Fibroblast of lung (primary cell): ENCODE results near the gene ECI2. TPM values are rescaled to one million over a fixed set of nuclear protein-coding genes. Genes with fewer than 3 reads are reported as not detected.
"Not testable (repeated sequence)": the region's sequence is repeated elsewhere in the genome, so short reads cannot be mapped to it uniquely, and the experiment has no call there.

Source experiments
- DNase-seq, 2 donors: peaks; one replicate each; pipeline versions ENCODE4 v3.0.0 to v3.0.0-alpha.2; 2010; ENCODE audit warnings: low read depth in 2 of 2
- H2AFZ ChIP-seq: 2 replicates; pipeline ENCODE4 v1.5.1; 2012; ENCODE audit warnings: low read length, control low read depth, inconsistent platforms
- H3K27ac ChIP-seq: 2 replicates; pipeline ENCODE4 v1.5.1; 2011; ENCODE audit warnings: low read length, control low read depth; ENCODE audit not compliant: insufficient read depth
- H3K27me3 ChIP-seq: 2 replicates; pipeline ENCODE4 v1.5.1; 2011; ENCODE audit warnings: mild to moderate bottlenecking, low read length; ENCODE audit not compliant: control insufficient read depth, insufficient read depth
- H3K36me3 ChIP-seq: 2 replicates; pipeline ENCODE4 v1.5.1; 2011; ENCODE audit warnings: low read length; ENCODE audit not compliant: control insufficient read depth, insufficient read depth
- H3K4me1 ChIP-seq: 2 replicates; pipeline ENCODE4 v1.5.1; 2011; ENCODE audit warnings: low read length; ENCODE audit not compliant: control insufficient read depth, insufficient read depth; ENCODE audit errors: extremely low read depth
- H3K4me2 ChIP-seq: 2 replicates; pipeline ENCODE4 v1.5.1; 2011; ENCODE audit warnings: low read length, control low read depth; ENCODE audit not compliant: insufficient read depth; ENCODE audit errors: extremely low read depth
- H3K4me3 ChIP-seq, 4 experiments: fragments of 200-600 bp in 1 of 4; sonication (generic) in 1 of 4; replicated peaks in 1 of 4; 2 replicates each; pipeline ENCODE4 v1.5.1; 2011 to 2016; ENCODE audit warnings: low read length in 4 of 4, low read depth in 3 of 4, mild to moderate bottlenecking in 3 of 4, control low read depth in 2 of 4, inconsistent platforms in 1 of 4, mixed read lengths in 1 of 4; ENCODE audit not compliant: insufficient read depth in 1 of 4; ENCODE audit errors: control extremely low read depth in 1 of 4
- H3K79me2 ChIP-seq: 2 replicates; pipeline ENCODE4 v1.5.1; 2012; ENCODE audit warnings: mild to moderate bottlenecking, low read length, inconsistent platforms; ENCODE audit not compliant: control insufficient read depth, insufficient read depth
- H3K9ac ChIP-seq: 2 replicates; pipeline ENCODE4 v1.5.1; 2011; ENCODE audit warnings: mild to moderate bottlenecking, low read length, control low read depth; ENCODE audit not compliant: insufficient read depth
- H3K9me3 ChIP-seq: 2 replicates; pipeline ENCODE4 v1.5.1; 2012; ENCODE audit warnings: low read depth, low read length; ENCODE audit not compliant: control insufficient read depth, insufficient read depth
- H4K20me1 ChIP-seq: 2 replicates; pipeline ENCODE4 v1.5.1; 2011; ENCODE audit warnings: low read length; ENCODE audit not compliant: control insufficient read depth, insufficient read depth; ENCODE audit errors: extremely low read depth
- EZH2 ChIP-seq: IDR thresholded peaks from 2 replicates; pipeline ENCODE4 v1.5.1; 2012; ENCODE audit warnings: low read length, control low read depth, mild to moderate bottlenecking; ENCODE audit errors: missing control alignments
- polyA plus RNA-seq, 2 donors: library from polyadenylated mRNA; depleted of rRNA in 1 of 2; stranded (reverse) in 1 of 2; unstranded in 1 of 2; fragments of >200 nt; gene quantifications; 2 replicates each; pipeline ENCODE4 v1.2.1, GENCODE V29; 2011 to 2012; ENCODE audit warnings: missing spikeins in 1 of 2
- total RNA-seq: library from RNA; depleted of rRNA; stranded (reverse); fragments of >200 nt; gene quantifications from 2 replicates; pipeline ENCODE4 v1.2.1, GENCODE V29; 2014
- TF ChIP-seq, protein P1 (sequence below), 2 donors: IDR thresholded peaks in 1 of 2; conservative IDR thresholded peaks in 1 of 2; 1 replicate in 1 of 2; 2 replicates in 1 of 2; pipeline ENCODE4 v1.5.1; 2011 to 2012; ENCODE audit warnings: low read length in 2 of 2, control low read depth in 1 of 2, inconsistent platforms in 1 of 2, low read depth in 1 of 2, mild to moderate bottlenecking in 1 of 2

ECI2 gene
- total and polyA plus RNA-seq, 2 donors (not counting 1 experiment from before 2014, with no cell fraction given) = 85.2 to 157 TPM

DNA sequence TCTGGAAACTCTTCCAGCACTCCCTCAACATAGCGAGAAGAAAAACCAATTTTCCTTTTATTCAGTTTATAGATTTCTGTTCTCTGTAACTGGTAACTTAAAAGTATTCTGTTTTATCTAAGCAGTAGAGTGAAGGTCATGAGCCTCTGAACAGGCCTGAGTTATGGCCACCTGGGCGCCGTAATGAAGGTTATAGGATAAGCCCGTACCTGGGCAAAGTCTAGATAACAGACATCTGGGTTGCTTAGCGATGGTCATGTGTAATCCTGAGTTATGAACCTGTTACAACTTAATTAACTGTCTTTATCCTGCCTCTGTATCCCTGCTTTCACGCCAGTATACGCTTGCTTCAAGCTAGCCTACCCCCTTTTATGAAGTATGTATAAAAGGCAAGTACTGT, 43.4 kb downstream of the ECI2 start:
- no peak overlapping the region for H3K9ac ChIP-seq
- no peak overlapping the region for H3K4me2 ChIP-seq
- H3K4me1 ChIP-seq = no peaks in the 10 kb centered on the region
- no peaks in the 10 kb centered on the region for H3K36me3 ChIP-seq
- H4K20me1 ChIP-seq = no peaks in the 10 kb centered on the region
- no peaks in the 10 kb centered on the region for H3K27me3 ChIP-seq
- H3K4me3 ChIP-seq = no peak overlapping the region
- H3K79me2 ChIP-seq = no peaks in the 10 kb centered on the region
- DNase-seq = no peak
- no peaks in the 10 kb centered on the region for H3K9me3 ChIP-seq
- no peak for TF ChIP-seq EZH2
- TF ChIP-seq, protein P1, sequence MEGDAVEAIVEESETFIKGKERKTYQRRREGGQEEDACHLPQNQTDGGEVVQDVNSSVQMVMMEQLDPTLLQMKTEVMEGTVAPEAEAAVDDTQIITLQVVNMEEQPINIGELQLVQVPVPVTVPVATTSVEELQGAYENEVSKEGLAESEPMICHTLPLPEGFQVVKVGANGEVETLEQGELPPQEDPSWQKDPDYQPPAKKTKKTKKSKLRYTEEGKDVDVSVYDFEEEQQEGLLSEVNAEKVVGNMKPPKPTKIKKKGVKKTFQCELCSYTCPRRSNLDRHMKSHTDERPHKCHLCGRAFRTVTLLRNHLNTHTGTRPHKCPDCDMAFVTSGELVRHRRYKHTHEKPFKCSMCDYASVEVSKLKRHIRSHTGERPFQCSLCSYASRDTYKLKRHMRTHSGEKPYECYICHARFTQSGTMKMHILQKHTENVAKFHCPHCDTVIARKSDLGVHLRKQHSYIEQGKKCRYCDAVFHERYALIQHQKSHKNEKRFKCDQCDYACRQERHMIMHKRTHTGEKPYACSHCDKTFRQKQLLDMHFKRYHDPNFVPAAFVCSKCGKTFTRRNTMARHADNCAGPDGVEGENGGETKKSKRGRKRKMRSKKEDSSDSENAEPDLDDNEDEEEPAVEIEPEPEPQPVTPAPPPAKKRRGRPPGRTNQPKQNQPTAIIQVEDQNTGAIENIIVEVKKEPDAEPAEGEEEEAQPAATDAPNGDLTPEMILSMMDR (conservative IDR thresholded peaks at IDR 0.05 in 1 of 2, IDR thresholded peaks at IDR 0.05 in 1 of 2; ENCODE audit: low read depth in 1 of 2, low read length in 2 of 2) = no peak
- H2AFZ ChIP-seq = no peak overlapping the region
- no peak overlapping the region for H3K27ac ChIP-seq

DNA sequence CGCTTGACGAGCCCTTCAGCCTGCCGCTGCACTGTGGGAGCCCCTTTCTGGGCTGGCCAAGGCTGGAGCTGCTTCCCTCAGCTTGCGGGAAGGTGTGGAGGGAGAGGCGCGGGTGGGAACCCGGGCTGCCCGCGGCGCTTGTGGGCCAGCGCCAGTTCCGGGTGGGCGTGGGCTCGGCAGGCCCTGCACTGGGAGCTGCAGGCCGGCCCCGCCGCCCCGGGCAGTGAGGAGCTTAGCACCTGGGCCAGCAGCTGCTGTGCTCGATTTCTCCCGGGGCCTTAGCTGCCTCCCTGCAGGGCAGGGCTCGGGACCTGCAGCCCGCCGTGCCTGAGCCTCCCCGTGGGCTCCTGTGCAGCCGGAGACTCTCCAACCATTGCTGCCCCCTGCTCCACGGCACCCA, 45.3 kb downstream of the ECI2 start:
- H3K4me2 ChIP-seq, H2AFZ ChIP-seq, DNase-seq, H3K9me3 ChIP-seq, H3K4me1 ChIP-seq, H3K79me2 ChIP-seq, H3K4me3 ChIP-seq, H3K36me3 ChIP-seq, H3K27me3 ChIP-seq, H3K27ac ChIP-seq, H3K9ac ChIP-seq, H4K20me1 ChIP-seq: not testable (repeated sequence)

DNA sequence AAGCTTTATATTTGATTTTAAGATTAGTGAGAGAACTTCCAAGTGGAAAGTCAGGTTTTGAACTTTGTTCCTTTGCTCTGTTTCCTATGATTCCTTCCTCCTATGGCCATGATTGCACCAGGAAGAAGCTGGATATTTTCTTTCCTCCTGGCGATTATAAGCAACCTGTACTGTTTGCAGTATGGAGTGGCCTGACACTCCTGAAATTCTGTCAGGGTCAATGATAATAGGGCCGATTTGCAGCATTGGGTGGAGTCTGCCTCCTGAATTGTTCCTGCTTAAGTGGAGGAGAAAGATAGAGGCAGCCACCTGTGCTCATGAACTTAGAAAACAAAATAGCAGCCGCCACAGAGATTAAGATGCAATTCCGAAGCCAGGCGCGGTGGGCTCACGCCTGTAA, 46.7 kb downstream of the ECI2 start:
- H3K4me3 ChIP-seq = no peak overlapping the region
- no peak for DNase-seq
- no peak overlapping the region for H3K4me2 ChIP-seq
- no peaks in the 10 kb centered on the region for H4K20me1 ChIP-seq
- H3K36me3 ChIP-seq = no peaks in the 10 kb centered on the region
- no peaks in the 10 kb centered on the region for H3K79me2 ChIP-seq
- no peak overlapping the region for H3K9ac ChIP-seq
- no peak for TF ChIP-seq EZH2
- TF ChIP-seq, protein P1 (conservative IDR thresholded peaks at IDR 0.05 in 1 of 2, IDR thresholded peaks at IDR 0.05 in 1 of 2; ENCODE audit: low read depth in 1 of 2, low read length in 2 of 2) = no peak
- no peaks in the 10 kb centered on the region for H3K27me3 ChIP-seq
- no peak overlapping the region for H3K27ac ChIP-seq
- no peaks in the 10 kb centered on the region for H3K4me1 ChIP-seq
- no peak overlapping the region for H2AFZ ChIP-seq
- no peaks in the 10 kb centered on the region for H3K9me3 ChIP-seq
